GM23338 (cell line): Measurements from ENCODE around the gene LRSAM1. TPM values are rescaled to one million over a fixed set of nuclear protein-coding genes. Genes with fewer than 3 reads are reported as not detected.

Experiments used
- ATAC-seq: fragments of 200-7000 bp; cut with Tn5 transposase; 3 replicates; pipeline ENCODE4 v1.9.1; 2020
- DNase-seq: peaks from one replicate; pipeline ENCODE4 v3.0.0-alpha.2; 2015; ENCODE audit warnings: low spot score
- H2AFZ ChIP-seq: fragments of 200-600 bp; sonication (generic); 2 replicates; pipeline ENCODE4 v1.8.0; 2016; ENCODE audit warnings: antibody characterized with exemption, mild to moderate bottlenecking, moderate library complexity
- H3F3A ChIP-seq: fragments of 200-600 bp; sonication (generic); replicated peaks from 2 replicates; pipeline ENCODE4 v1.8.0; 2017; ENCODE audit warnings: antibody characterized with exemption, mixed run types, low read depth
- H3K27ac ChIP-seq: fragments of 200-600 bp; sonication (generic); 2 replicates; pipeline ENCODE4 v1.6.1; 2016; ENCODE audit warnings: low read depth
- H3K27me3 ChIP-seq: fragments of 200-600 bp; sonication (generic); 2 replicates; pipeline ENCODE4 v1.8.0; 2016; ENCODE audit warnings: mild to moderate bottlenecking, mixed run types, moderate library complexity; ENCODE audit not compliant: insufficient read depth
- H3K36me3 ChIP-seq: fragments of 200-600 bp; sonication (generic); 2 replicates; pipeline ENCODE4 v1.8.0; 2016; ENCODE audit warnings: mild to moderate bottlenecking; ENCODE audit not compliant: insufficient read depth
- H3K4me1 ChIP-seq: fragments of 200-600 bp; sonication (generic); 2 replicates; pipeline ENCODE4 v1.8.0; 2016; ENCODE audit warnings: mild to moderate bottlenecking, moderate library complexity; ENCODE audit not compliant: insufficient read depth
- H3K4me2 ChIP-seq: fragments of 200-600 bp; sonication (generic); 2 replicates; pipeline ENCODE4 v1.7.1; 2017; ENCODE audit warnings: mixed run types
- H3K4me3 ChIP-seq: fragments of 200-600 bp; sonication (generic); 2 replicates; pipeline ENCODE4 v1.6.1; 2016; ENCODE audit warnings: mixed run types
- H3K79me2 ChIP-seq: fragments of 200-600 bp; sonication (generic); replicated peaks from 2 replicates; pipeline ENCODE4 v1.8.0; 2017; ENCODE audit warnings: mild to moderate bottlenecking; ENCODE audit not compliant: insufficient read depth
- H3K9me2 ChIP-seq: fragments of 200-600 bp; sonication (generic); 2 replicates; pipeline ENCODE4 v1.8.0; 2017; ENCODE audit not compliant: insufficient read depth
- H4K20me1 ChIP-seq: fragments of 200-600 bp; sonication (generic); replicated peaks from 2 replicates; pipeline ENCODE4 v1.8.0; 2017; ENCODE audit warnings: mild to moderate bottlenecking; ENCODE audit not compliant: insufficient read depth
- H3K27ac Mint-ChIP-seq: 2 replicates; pipeline ENCODE4 v1.8.0; 2020; ENCODE audit warnings: inconsistent platforms, mild to moderate bottlenecking, moderate library complexity, mixed read lengths
- H3K27me3 Mint-ChIP-seq: 3 replicates; pipeline ENCODE4 v1.8.0; 2022; ENCODE audit warnings: low read depth, mild to moderate bottlenecking, moderate library complexity, mixed read lengths, inconsistent platforms; ENCODE audit not compliant: insufficient read depth, poor library complexity
- H3K36me3 Mint-ChIP-seq: 3 replicates; pipeline ENCODE4 v1.8.0; 2021; ENCODE audit warnings: low read depth, mild to moderate bottlenecking, inconsistent platforms, moderate library complexity, mixed read lengths
- H3K4me1 Mint-ChIP-seq: 3 replicates; pipeline ENCODE4 v1.8.0; 2020; ENCODE audit warnings: mild to moderate bottlenecking, inconsistent platforms, mixed read lengths
- H3K4me3 Mint-ChIP-seq: 3 replicates; pipeline ENCODE4 v1.8.0; 2021; ENCODE audit warnings: moderate library complexity, mild to moderate bottlenecking, inconsistent platforms, mixed read lengths
- H3K9me3 Mint-ChIP-seq: 3 replicates; pipeline ENCODE4 v1.8.0; 2020; ENCODE audit warnings: moderate library complexity, mild to moderate bottlenecking, inconsistent platforms, mixed read lengths
- CREB1 ChIP-seq: fragments of 250-450 bp; sonication (Bioruptor Pico); IDR thresholded peaks from 2 replicates; pipeline ENCODE4 v1.5.0; 2020; ENCODE audit warnings: low read depth, mild to moderate bottlenecking, moderate library complexity
- EZH2 ChIP-seq: fragments of 200-600 bp; sonication (generic); IDR thresholded peaks from one replicate; pipeline ENCODE4 v1.8.0; 2017; ENCODE audit warnings: antibody characterized with exemption, mild to moderate bottlenecking, low read depth; ENCODE audit not compliant: unreplicated experiment
- EZH2phosphoT487 ChIP-seq: fragments of 200-600 bp; sonication (generic); IDR thresholded peaks from one replicate; pipeline ENCODE4 v1.8.1; 2018; ENCODE audit warnings: antibody characterized with exemption; ENCODE audit not compliant: unreplicated experiment
- JUNB ChIP-seq: IDR thresholded peaks from one replicate; pipeline ENCODE4 v1.6.1; 2016; ENCODE audit warnings: antibody characterized with exemption; ENCODE audit not compliant: unreplicated experiment
- NANOG ChIP-seq: IDR thresholded peaks from 2 replicates; pipeline ENCODE4 v1.6.1; 2016; ENCODE audit warnings: antibody characterized with exemption, borderline replicate concordance
- REST ChIP-seq: IDR thresholded peaks from one replicate; pipeline ENCODE4 v1.6.1; 2018; ENCODE audit warnings: antibody characterized with exemption; ENCODE audit not compliant: unreplicated experiment
- STAT1 ChIP-seq: IDR thresholded peaks from one replicate; pipeline ENCODE4 v1.6.1; 2016; ENCODE audit warnings: antibody characterized with exemption; ENCODE audit not compliant: unreplicated experiment
- ZNF114 ChIP-seq: fragments of 250-450 bp; sonication (Bioruptor Pico); IDR thresholded peaks from 2 replicates; pipeline ENCODE4 v1.5.0; 2020; ENCODE audit warnings: mild to moderate bottlenecking, moderate library complexity
- ZNF331 ChIP-seq: fragments of 250-450 bp; sonication (Bioruptor Pico); IDR thresholded peaks from 2 replicates; pipeline ENCODE4 v1.5.0; 2020; ENCODE audit warnings: low read depth, mild to moderate bottlenecking, moderate library complexity
- ZNF462 ChIP-seq: fragments of 250-450 bp; sonication (Bioruptor Pico); IDR thresholded peaks from 2 replicates; pipeline ENCODE4 v1.5.0; 2020; ENCODE audit warnings: mild to moderate bottlenecking, moderate library complexity
- polyA plus RNA-seq: library from polyadenylated mRNA; unstranded; fragments of >200 nt; fragmentation: Nextera tagmentation; extraction: Ambion mirVana; gene quantifications from 2 replicates; pipeline ENCODE4 v1.2.1, GENCODE V29; 2016
- total RNA-seq: library from RNA; depleted of rRNA; stranded (reverse); fragments of >200 nt; shearing (Covaris generic); gene quantifications from 2 replicates; pipeline ENCODE4 v1.2.3, GENCODE V29; 2014

Gene LRSAM1
- total and polyA plus RNA-seq, 2 experiments from 2014 or later = 12.8 to 21.9 TPM

- no peak for TF ChIP-seq REST
These were observed 88.1 kb downstream of the LRSAM1 start (continued) for GRCh38 chr9:127539259-127539981.

GRCh38 chr9:127539982-127540663 lies 88.8 kb downstream of the LRSAM1 start:
- no peaks in the 10 kb centered on the region; the same call in 1 of the 2 replicates for H4K20me1 ChIP-seq
- no peak overlapping the region for H3K4me3 ChIP-seq
- Mint-ChIP-seq H3K36me3 (no peaks in the 10 kb centered on the region), H3K27ac (no peak overlapping the region), H3K27me3 (peaks cover 14% of the 10 kb centered on the region), H3K4me3 (no peak overlapping the region), H3K4me1 (peaks cover 23% of the 10 kb centered on the region), H3K9me3 (no peaks in the 10 kb centered on the region)
- H3K4me1 ChIP-seq = peaks cover 16% of the 10 kb centered on the region
- H3F3A ChIP-seq = no peaks in the 10 kb centered on the region
- ATAC-seq = no peak
- H2AFZ ChIP-seq = no peak overlapping the region
- H3K27ac ChIP-seq = no peak overlapping the region
- H3K36me3 ChIP-seq = no peaks in the 10 kb centered on the region
- H3K27me3 ChIP-seq = no peaks in the 10 kb centered on the region
- no peaks in the 10 kb centered on the region for H3K9me2 ChIP-seq
- DNase-seq = no peak
- peaks cover 35% of the 10 kb centered on the region for H3K79me2 ChIP-seq
- no peak overlapping the region for H3K4me2 ChIP-seq
- TF ChIP-seq CREB1 (CRISPR knock-in tag) (no peak), STAT1 (no peak), ZNF462 (CRISPR knock-in tag) (no peak), JUNB (no peak), EZH2phosphoT487 (no peak), ZNF114 (no peak), EZH2 (no peak), REST (no peak), ZNF331 (CRISPR knock-in tag) (no peak), NANOG (no peak)
